Measurements from ENCODE around the gene FAM13A. TPM values are rescaled to one million over a fixed set of nuclear protein-coding genes. Genes with fewer than 3 reads are reported as not detected.

FAM13A gene
- total and polyA plus RNA-seq, 9 of the 15 experiments (the other 6 are each of a cell fraction or from before 2014, with no cell fraction given): 11.3 to 23.3 (median 14.7) TPM

GRCh38 chr4:88736264-88736663 is 320.7 kb downstream of the FAM13A start:
- BruUV-seq (replicated peaks): no TSS peak
- FAIRE-seq: no peak
- in situ Hi-C loops (cut with MboI): no loop called here

More at GRCh38 chr4:88736264-88736663, 320.7 kb downstream of the FAM13A start:
- Histone ChIP-seq H2AFZ (ENCODE audit: low read depth, low read length) (no peak overlapping the region), H3K79me2 (ENCODE audit: control insufficient read depth, insufficient read depth, low read length) (no peaks in the 10 kb centered on the region), H3K27ac (ENCODE audit: extremely low read depth, low read depth, low read length) (no peak overlapping the region), H3K4me1 (replicated peaks in 1 of 2; ENCODE audit: control insufficient read depth in 2 of 2, insufficient read depth in 2 of 2, low read length in 2 of 2) (peaks cover 0 to 2% of the 10 kb centered on the region in 2 experiments; a peak in 1 of 5 replicates), H3K4me3 (no peak overlapping the region), H3K9me1 (ENCODE audit: control insufficient read depth, insufficient read depth, low read length) (no peaks in the 10 kb centered on the region), H3K4me2 (ENCODE audit: insufficient read depth, low read length) (no peak overlapping the region), H3K9ac (ENCODE audit: insufficient read depth in 1 of 2, low read depth in 2 of 2, low read length in 2 of 2) (no peak overlapping the region), H3K27me3 (ENCODE audit: control insufficient read depth in 2 of 2, insufficient read depth in 2 of 2, low read length in 2 of 2) (no peaks in the 10 kb centered on the region), H4K20me1 (replicated peaks; ENCODE audit: control insufficient read depth, insufficient read depth, low read length) (no peaks in the 10 kb centered on the region), H3K36me3 (ENCODE audit: control insufficient read depth, insufficient read depth, low read length) (peaks cover 39% of the 10 kb centered on the region; the same call in 2 of the 3 replicates), H3K9me3 (replicated peaks; ENCODE audit: control insufficient read depth, insufficient read depth, low read depth, low read length) (no peaks in the 10 kb centered on the region)
- CTCF ChIA-PET (ENCODE audit: low intra/inter-chr PET ratio): no interaction called here
- intact Hi-C loops (cut with micrococcal nuclease): no loop called here
- ATAC-seq (no peak), DNase-seq (ENCODE audit: extremely low read depth in 1 of 4, low spot score in 3 of 4) (no peak)
- TF ChIP-seq FOS (IDR thresholded peaks at IDR 0.05; ENCODE audit: extremely low read depth, insufficient read length) (no peak), TAF15 (IDR thresholded peaks at IDR 0.05; ENCODE audit: low read depth, low read length) (no peak), HIVEP1 (CRISPR knock-in tag; IDR thresholded peaks at IDR 0.05) (no peak), KLF6 (CRISPR knock-in tag; IDR thresholded peaks at IDR 0.05; ENCODE audit: borderline replicate concordance) (no peak), NFE2L1 (tag; IDR thresholded peaks at IDR 0.05; ENCODE audit: borderline replicate concordance, low read depth) (no peak), CREB1 (IDR thresholded peaks at IDR 0.05) (no peak), CREB1 (CRISPR knock-in tag; IDR thresholded peaks at IDR 0.05) (no peak), ZFP36 (IDR thresholded peaks at IDR 0.05; ENCODE audit: low read depth, low read length, partially characterized antibody) (no peak), PHB (CRISPR knock-in tag; IDR thresholded peaks at IDR 0.05) (no peak), GABPB2 (CRISPR knock-in tag; conservative IDR thresholded peaks at IDR 0.05) (no peak), MIER1 (IDR thresholded peaks at IDR 0.05; ENCODE audit: low read depth) (no peak), KAT2B (IDR thresholded peaks at IDR 0.05; ENCODE audit: low read depth, low read length) (no peak)
- TF ChIP-seq, protein P1, sequence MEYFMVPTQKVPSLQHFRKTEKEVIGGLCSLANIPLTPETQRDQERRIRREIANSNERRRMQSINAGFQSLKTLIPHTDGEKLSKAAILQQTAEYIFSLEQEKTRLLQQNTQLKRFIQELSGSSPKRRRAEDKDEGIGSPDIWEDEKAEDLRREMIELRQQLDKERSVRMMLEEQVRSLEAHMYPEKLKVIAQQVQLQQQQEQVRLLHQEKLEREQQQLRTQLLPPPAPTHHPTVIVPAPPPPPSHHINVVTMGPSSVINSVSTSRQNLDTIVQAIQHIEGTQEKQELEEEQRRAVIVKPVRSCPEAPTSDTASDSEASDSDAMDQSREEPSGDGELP (CRISPR knock-in tag; IDR thresholded peaks at IDR 0.05; ENCODE audit: borderline replicate concordance): no peak
- TF ChIP-seq, protein P2, sequence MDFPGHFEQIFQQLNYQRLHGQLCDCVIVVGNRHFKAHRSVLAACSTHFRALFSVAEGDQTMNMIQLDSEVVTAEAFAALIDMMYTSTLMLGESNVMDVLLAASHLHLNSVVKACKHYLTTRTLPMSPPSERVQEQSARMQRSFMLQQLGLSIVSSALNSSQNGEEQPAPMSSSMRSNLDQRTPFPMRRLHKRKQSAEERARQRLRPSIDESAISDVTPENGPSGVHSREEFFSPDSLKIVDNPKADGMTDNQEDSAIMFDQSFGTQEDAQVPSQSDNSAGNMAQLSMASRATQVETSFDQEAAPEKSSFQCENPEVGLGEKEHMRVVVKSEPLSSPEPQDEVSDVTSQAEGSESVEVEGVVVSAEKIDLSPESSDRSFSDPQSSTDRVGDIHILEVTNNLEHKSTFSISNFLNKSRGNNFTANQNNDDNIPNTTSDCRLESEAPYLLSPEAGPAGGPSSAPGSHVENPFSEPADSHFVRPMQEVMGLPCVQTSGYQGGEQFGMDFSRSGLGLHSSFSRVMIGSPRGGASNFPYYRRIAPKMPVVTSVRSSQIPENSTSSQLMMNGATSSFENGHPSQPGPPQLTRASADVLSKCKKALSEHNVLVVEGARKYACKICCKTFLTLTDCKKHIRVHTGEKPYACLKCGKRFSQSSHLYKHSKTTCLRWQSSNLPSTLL (IDR thresholded peaks at IDR 0.05): no peak
- POLR2A ChIA-PET: interaction anchor here (0.9 kb wide), 1 partner anchor 11 kb away, joined by 3 read pairs; no protein-coding TSS in a partner anchor
- WGBS (ENCODE audit: insufficient coverage, low coverage, missing lambda C conversion rate): 92% methylated on average over 3 of the region's 3 CpGs

Data from K562 (cell line).